ENCODE results near the gene OVCA2.

DNA sequence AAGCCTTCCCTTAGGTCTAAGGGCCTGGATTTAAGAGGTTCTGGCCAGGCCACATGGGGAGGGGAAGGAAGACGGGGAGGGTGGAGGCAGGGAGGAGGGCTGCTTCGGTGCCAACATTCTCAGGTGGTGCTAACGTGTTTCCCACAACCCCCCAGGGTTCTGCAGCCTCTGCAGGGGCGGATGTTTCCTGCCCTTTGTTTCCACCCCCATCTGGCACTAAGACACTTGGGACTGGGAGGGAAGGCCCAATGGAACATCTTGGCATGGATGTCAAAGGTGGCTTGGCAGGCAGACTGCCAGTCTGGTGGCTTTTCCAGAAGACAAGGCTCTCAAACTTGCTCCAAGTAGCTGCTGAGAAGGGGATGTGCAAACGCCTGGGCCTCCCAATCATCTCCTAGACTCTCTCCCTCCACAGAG lies 25.8 kb downstream of the OVCA2 start:
- TF ChIP-seq, protein P1, sequence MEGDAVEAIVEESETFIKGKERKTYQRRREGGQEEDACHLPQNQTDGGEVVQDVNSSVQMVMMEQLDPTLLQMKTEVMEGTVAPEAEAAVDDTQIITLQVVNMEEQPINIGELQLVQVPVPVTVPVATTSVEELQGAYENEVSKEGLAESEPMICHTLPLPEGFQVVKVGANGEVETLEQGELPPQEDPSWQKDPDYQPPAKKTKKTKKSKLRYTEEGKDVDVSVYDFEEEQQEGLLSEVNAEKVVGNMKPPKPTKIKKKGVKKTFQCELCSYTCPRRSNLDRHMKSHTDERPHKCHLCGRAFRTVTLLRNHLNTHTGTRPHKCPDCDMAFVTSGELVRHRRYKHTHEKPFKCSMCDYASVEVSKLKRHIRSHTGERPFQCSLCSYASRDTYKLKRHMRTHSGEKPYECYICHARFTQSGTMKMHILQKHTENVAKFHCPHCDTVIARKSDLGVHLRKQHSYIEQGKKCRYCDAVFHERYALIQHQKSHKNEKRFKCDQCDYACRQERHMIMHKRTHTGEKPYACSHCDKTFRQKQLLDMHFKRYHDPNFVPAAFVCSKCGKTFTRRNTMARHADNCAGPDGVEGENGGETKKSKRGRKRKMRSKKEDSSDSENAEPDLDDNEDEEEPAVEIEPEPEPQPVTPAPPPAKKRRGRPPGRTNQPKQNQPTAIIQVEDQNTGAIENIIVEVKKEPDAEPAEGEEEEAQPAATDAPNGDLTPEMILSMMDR (IDR thresholded peaks at IDR 0.05): no peak
- TF ChIP-seq POLR2A (IDR thresholded peaks at IDR 0.05): no peak

Data from gastroesophageal sphincter (tissue), 3 donors.